HG03378 (cell line): ENCODE results near the gene PIGK.

Experiments used
- ATAC-seq: cut with Tn5 transposase; IDR thresholded peaks from one replicate; pipeline ENCODE4 v1.9.1; 2021; ENCODE audit warnings: mild to moderate bottlenecking, moderate library complexity; ENCODE audit not compliant: unreplicated experiment

Gene PIGK

GRCh38 chr1:77103486-77103885 lies 115.7 kb downstream of the PIGK start:
- no peak for ATAC-seq

GRCh38 chr1:77100875-77101274 lies 118.4 kb downstream of the PIGK start:
- no peak for ATAC-seq

GRCh38 chr1:77096496-77097255 lies 122.6 kb downstream of the PIGK start:
- ATAC-seq: no peak

GRCh38 chr1:77095236-77095635 lies 124.0 kb downstream of the PIGK start:
- no peak for ATAC-seq

GRCh38 chr1:77089756-77090155 lies 129.5 kb downstream of the PIGK start:
- ATAC-seq: no peak

- ATAC-seq: no peak
Observed at GRCh38 chr1:77085109-77085508, 134.1 kb downstream of the PIGK start.

GRCh38 chr1:77084457-77084856 lies 134.8 kb downstream of the PIGK start:
- no peak for ATAC-seq

GRCh38 chr1:77081834-77082233 lies 137.4 kb downstream of the PIGK start:
- no peak for ATAC-seq

GRCh38 chr1:77076759-77077158 lies 142.5 kb downstream of the PIGK start:
- no peak for ATAC-seq

- ATAC-seq: no peak
Observed at GRCh38 chr1:77068013-77068412, 151.2 kb downstream of the PIGK start.

GRCh38 chr1:77065693-77066342 lies 153.4 kb downstream of the PIGK start:
- no peak for ATAC-seq

- no peak for ATAC-seq
Observed at GRCh38 chr1:77064246-77064645, 155.0 kb downstream of the PIGK start.

GRCh38 chr1:77063118-77063517 lies 156.1 kb downstream of the PIGK start:
- no peak for ATAC-seq

GRCh38 chr1:77061162-77061561 lies 158.1 kb downstream of the PIGK start:
- ATAC-seq: no peak

GRCh38 chr1:77060000-77060399 lies 159.2 kb downstream of the PIGK start:
- no peak for ATAC-seq

- ATAC-seq: no peak
Observed at GRCh38 chr1:77057994-77058585, 161.1 kb downstream of the PIGK start.

GRCh38 chr1:77056525-77056924 lies 162.7 kb downstream of the PIGK start:
- no peak for ATAC-seq

GRCh38 chr1:77051425-77051824 lies 167.8 kb downstream of the PIGK start:
- ATAC-seq: no peak

- ATAC-seq: no peak
Observed at GRCh38 chr1:77048615-77049005, 170.6 kb downstream of the PIGK start.

GRCh38 chr1:77047978-77048614 lies 171.1 kb downstream of the PIGK start:
- no peak for ATAC-seq

GRCh38 chr1:77047575-77047974 lies 171.7 kb downstream of the PIGK start:
- no peak for ATAC-seq
